22Rv1 (cell line): Measurements from ENCODE around the gene CDH2.

Source experiments
- CTCF ChIP-seq: fragments of 450-650 bp; IDR thresholded peaks from 2 replicates; pipeline ENCODE4 v1.5.1; 2017; ENCODE audit warnings: mild to moderate bottlenecking
- ZFX ChIP-seq: fragments of 450-650 bp; IDR thresholded peaks from 2 replicates; pipeline ENCODE4 v1.6.1; 2017; ENCODE audit warnings: antibody characterized with exemption, borderline replicate concordance

GRCh38 chr18:28045176-28045810 lies 131.6 kb downstream of the CDH2 start:
- TF ChIP-seq CTCF (no peak), ZFX (no peak)
